Fibroblast of skin of right quadriceps (primary cell): ENCODE measurements around the gene MINDY4.

ENCODE experiments used
- DNase-seq: peaks from one replicate; pipeline ENCODE4 v3.0.0-alpha.2; 2013

MINDY4 gene

DNA sequence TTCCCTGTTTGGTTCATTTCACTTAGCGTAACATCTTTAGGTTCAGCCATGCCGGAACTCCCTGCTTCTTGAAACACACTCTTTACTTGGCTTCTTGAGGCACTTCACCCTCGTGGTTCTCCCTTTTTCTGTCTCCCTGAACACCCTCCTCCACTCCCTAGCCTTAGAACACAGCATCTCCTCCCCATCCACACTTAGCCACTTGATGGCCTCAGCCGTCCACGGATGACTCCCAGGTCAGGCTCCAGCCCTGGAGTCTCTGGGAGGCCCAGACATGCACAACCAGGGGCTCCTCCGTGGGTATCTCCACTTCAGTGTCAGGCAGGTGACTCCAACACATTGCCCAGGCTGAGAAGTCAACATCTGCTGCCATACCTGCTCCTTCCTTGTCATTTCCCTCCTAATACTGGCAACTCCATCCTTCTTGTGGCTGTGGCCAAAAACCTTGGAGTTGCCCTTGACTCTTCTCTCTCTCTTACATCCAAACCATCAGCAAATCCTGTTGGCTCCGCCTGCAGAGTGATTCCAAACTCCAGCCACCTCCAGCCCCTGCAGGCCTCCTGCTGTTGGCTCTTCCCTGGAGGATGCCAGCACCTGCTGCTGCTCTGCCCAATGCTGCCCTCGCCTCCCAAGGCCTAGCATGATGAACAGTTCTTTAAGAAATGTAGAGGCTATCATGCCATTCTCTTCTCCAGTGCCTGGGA is 27.7 kb upstream of the MINDY4 start:
- no peak for DNase-seq

DNA sequence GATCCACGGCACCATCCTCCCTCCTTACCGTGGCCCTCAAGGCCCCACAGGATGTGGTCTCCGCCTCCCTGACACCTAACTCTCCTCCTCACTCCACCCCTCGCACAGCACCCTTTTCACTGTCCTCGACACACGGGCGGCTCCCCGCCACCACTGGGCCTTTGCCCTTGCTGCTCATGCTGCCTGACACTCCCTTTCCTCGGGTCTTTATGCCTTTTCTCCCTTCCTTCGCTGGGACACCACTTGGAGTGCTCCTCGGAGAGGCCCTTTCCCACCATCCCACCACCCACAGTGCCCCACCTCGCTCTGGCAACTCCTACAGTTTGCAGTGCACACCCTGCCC is 27.2 kb upstream of the MINDY4 start:
- no peak for DNase-seq

- no peak for DNase-seq
Observed at GRCh38 chr7:30745261-30745941, 25.8 kb upstream of the MINDY4 start.

GRCh38 chr7:30750010-30750409 is 21.2 kb upstream of the MINDY4 start:
- DNase-seq, result no peak

DNA sequence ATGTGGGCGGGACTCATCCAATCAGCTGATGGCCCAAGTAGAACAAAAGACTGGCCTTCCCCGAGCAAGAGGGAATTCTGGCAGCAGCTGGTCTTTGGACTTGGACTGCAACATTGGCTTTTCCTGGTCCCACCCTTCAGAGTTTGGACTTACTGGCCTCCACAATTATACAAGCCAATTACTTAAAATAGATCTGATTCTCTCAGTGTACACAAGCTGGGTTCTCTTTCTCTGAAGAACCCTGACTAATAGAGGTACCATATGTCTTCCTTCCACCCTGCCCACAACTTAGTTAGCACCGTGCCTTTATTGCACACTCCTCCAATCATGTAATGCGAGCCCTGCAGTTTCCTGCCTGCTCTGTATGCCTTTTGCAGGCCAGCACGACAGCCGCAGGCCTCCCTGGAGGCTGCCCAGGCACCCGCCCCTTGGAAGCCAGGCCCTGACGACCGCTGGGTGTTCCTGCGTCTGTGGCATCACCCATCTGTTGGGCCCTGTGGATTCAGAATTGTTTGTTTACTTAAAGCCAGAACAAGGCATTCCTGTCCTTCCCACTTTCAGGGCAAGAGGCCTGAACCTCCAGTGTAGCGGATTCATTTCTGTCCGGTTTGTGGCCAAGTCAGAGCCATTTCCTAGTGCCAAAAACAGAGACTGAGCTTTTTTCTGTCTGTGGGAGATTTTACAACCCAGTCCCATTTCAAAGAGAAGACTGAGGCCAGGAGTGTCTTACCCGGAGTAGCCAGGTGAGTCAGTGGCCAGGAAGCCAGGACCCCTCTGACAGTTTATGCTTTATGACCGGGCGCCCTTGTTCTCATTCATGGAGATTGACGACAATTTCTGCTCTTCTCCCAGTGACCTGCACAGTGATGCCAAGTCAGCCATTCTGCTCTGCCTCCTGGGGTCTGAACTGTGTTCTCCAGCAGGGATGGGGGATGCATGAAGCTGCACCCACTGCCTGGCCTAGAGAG is 20.2 kb upstream of the MINDY4 start:
- peak; percentile 73 for DNase-seq

GRCh38 chr7:30751696-30752273 is 19.4 kb upstream of the MINDY4 start, which contains the start of gene INMT:
Gene INMT, plus strand, starts transcription at chr7:30752135. Its CDS starts 16 bp downstream, at chr7:30752151.
- no peak for DNase-seq

GRCh38 chr7:30752484-30752883 is 18.7 kb upstream of the MINDY4 start:
- no peak for DNase-seq

DNA sequence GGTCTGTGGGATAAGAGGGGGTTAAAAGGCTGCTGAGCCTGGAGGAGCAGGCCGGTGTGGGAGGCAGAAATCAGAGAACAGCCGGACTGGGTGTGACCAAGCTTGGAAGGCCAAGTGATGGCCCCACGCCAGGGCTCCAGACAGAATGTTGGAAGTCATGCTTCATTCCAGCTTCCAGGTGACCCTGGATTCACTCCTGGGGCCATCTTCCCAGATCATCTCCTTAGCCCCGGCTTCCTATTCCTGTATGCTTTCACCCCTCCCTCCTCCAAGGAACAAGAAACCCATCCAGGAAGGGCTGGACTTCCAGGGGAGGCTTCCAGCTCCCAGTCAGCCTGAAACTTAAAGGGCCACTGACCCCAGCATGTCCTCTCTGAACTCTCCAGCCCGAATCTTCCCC is 18.2 kb upstream of the MINDY4 start:
- no peak for DNase-seq

- DNase-seq, result no peak
Observed at GRCh38 chr7:30754315-30754877, 16.8 kb upstream of the MINDY4 start.

- DNase-seq, result no peak
Observed at GRCh38 chr7:30755384-30756154, 15.6 kb upstream of the MINDY4 start.

DNA sequence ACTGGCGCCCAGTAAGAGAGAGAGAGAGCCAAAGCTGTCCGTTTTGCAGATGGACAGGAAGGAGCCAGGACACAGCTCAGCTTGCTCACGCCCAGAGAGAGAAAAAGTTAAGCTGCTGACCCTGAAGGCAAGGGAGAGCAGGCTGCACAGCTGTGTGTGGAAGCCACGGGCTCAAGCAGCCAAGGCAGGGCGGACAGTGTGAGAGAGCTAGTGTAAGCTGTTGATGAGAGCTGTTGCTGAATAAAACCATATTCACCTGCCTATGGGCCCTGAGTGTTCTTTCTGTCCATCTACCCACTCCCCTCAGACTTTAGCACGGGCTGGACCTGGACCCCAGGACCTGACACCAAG is 13.9 kb upstream of the MINDY4 start:
- no peak for DNase-seq

- DNase-seq, result no peak
Observed at GRCh38 chr7:30760514-30761213, 10.6 kb upstream of the MINDY4 start.

DNA sequence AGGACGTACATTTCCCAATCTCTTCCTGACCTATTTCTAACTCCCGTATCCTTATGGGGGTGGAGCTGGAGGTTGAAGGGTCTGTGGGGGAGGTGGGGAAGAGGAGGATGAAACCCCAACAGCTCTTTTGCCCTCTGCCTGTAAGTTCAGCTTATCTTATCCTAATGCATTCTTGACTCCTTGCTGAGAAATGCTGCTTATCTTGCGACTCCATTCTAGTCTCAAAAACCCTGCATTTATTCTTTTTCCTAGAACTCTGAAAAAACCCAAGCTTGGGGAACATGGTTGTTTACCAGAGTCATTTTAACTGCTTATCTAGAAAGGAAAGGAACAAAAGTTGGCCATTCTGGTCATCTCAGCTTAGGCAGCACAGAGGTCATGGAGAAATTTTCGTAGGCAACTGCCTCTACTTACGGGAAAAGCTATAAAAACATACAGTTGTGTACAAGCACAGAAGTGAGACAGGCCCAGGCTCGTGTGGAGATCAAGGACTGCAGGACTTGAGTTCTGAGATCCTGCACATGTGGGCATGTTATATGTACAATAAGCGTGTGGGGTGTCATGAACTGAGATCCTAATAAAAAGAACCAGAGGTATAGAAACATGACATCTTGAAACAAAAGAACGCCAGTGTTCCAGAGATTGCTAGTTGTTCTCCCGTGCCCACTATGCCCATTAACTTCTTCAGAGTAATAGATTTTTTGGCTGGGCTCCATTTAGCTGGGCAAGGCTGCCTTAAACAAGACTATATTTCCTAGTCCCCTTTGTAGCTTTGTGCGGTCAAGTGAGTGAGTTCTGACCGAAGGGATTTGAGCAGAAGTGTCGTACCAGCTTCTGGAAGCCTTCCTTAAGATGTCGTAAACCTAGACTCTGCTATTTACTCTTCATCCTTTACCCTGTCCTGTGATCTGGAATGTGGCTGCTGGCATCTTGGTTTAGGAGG is 9.7 kb upstream of the MINDY4 start:
- DNase-seq, result no peak

DNA sequence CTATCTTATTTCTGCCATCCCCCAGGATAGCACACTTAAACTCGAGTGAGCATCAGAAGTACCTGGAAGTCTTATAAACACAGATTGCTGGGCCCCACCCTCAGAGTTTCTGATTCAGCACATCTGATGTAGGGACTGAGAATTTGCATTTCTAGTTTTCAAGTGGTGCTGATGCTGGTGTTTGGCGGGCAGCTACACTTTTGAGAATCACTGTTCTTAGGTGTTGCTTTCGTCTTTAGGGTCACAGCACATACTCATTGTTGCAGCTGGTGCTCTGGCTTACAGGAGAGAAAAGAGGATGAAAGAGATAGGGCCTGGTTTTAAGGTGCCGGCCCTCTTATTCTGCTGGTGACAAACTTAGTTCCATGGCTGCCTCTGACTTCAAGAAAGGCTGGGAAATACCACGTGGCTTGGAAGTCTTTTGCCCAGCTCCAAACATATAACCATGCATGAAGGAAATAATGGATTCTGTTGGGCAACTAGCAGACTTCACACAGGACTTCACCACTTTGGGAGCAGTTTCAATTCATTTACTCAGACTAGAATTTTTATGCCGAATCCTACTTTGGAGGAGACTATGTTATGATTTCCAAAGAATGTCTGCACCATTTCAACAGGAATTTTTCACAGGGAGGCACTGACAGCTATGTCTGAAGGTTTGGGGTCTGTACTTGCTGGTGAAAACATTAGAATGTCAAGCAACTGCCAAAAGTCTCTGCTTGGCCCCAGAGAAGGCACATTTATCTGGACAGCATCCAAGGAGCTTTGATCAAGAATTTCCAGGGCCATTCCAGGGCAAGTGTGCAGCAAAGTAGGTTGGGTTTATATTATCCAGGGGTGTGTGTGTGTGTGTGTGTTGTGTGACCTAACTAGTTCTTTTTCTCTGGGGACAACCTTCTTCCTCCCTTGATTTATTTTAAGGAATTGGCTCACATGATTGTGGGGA is 6.9 kb upstream of the MINDY4 start:
- DNase-seq, result peak; percentile 79

GRCh38 chr7:30765408-30765807 is 5.8 kb upstream of the MINDY4 start:
- DNase-seq, result no peak

GRCh38 chr7:30770845-30771173 is 408 bp upstream of the MINDY4 start:
- DNase-seq, result no peak

DNA sequence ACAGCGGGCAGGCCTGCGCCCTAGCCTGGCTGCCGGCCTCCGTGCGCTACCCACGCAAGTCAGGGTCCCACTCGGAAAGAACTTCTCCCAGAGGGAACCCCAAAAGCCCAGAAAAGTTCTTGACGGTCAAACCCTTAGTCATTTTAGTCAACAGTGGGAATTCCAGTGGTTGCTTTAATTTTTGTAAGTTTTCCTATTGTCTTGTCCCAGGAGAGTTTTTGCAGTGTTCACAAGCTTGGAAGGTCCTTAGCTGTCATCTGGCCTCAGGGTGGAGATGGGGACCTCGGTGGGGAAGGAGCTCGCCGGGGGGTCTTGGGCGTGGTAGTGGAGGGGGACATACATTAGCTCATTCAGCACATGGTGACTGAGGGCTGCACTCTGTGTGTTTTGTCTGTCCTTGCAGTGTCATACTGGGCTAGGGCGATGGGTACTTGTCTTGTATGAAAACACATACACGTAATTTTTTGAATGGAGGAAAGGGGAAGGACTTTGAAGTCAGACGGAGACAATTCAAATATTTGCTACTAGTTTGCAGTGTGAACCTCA is 736 bp downstream of the MINDY4 start:
- DNase-seq, result no peak

GRCh38 chr7:30772984-30773383 is 1.8 kb downstream of the MINDY4 start:
- no peak for DNase-seq

DNA sequence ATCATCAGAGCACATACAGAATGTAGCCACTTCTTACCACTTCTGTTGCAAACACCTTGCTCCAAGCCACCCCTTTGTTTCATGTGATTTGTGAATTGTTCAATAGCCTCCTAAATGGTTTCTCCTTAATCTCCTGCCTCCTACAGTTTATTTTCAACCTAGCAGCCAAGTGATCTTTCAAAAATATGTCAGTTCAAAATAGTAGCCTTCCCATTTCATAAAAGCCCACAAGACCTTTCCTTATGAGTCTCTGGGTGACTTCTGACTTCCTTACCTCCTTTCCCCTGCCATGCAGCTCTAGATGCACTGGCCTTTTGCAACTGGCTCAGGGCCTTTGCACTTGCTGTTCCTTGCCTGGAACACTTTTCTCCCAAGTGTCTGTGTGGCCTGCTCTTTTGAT is 4.8 kb downstream of the MINDY4 start:
- no peak for DNase-seq
